Right lobe of liver (tissue), 6 donors: Measurements from ENCODE around the gene PSMD2. TPM values are rescaled to one million over a fixed set of nuclear protein-coding genes. Genes with fewer than 3 reads are reported as not detected.
A peak's percentile ranks its signal among the peaks of the same experiment; 100 is the strongest.

ENCODE experiments used
- ATAC-seq, 4 donors: fragments of 200-7000 bp; cut with Tn5 transposase; one replicate each; pipeline ENCODE4 v1.9.1; 2020; ENCODE audit warnings: mild to moderate bottlenecking in 4 of 4, moderate library complexity in 4 of 4
- DNase-seq, 3 donors: peaks; one replicate each; pipeline ENCODE4 v3.0.0-alpha.2; 2020
- H3K27ac ChIP-seq, 3 donors: fragments of 200-600 bp; one replicate each; pipeline ENCODE4 v1.8.0; 2022
- H3K27me3 ChIP-seq, 2 donors: fragments of 200-600 bp; one replicate each; pipeline ENCODE4 v1.8.0; 2022
- H3K36me3 ChIP-seq, 4 donors: fragments of 200-600 bp; sonication (generic) in 1 of 4; one replicate each; pipeline versions ENCODE4 v1.5.1 to v1.8.0; 2017 to 2022; ENCODE audit warnings: control low read depth in 1 of 4
- H3K4me1 ChIP-seq, 4 donors: fragments of 200-600 bp; sonication (generic) in 1 of 4; one replicate each; pipeline versions ENCODE4 v1.5.1 to v1.8.0; 2017 to 2022; ENCODE audit warnings: control low read depth in 1 of 4
- H3K4me3 ChIP-seq, 3 donors: fragments of 200-600 bp; one replicate each; pipeline ENCODE4 v1.8.0; 2022
- H3K9me3 ChIP-seq, 4 donors: fragments of 200-600 bp; sonication (generic) in 1 of 4; one replicate each; pipeline versions ENCODE4 v1.5.1 to v1.8.0; 2017 to 2022; ENCODE audit warnings: control low read depth in 1 of 4
- CTCF ChIP-seq, 4 donors: fragments of 200-600 bp in 3 of 4; fragments of 450-650 bp in 1 of 4; IDR thresholded peaks; one replicate each; pipeline versions ENCODE4 v1.5.1 to v1.8.0; 2016 to 2022; ENCODE audit warnings: antibody characterized with exemption in 4 of 4, mild to moderate bottlenecking in 2 of 4
- POLR2A ChIP-seq: fragments of 450-650 bp; IDR thresholded peaks from one replicate; pipeline ENCODE4 v1.6.1; 2017; ENCODE audit warnings: antibody characterized with exemption, mild to moderate bottlenecking
- WGBS: methylation state at CpG from one replicate; pipeline ENCODE4 v1.1.6; 2018; ENCODE audit warnings: low coverage, low lambda C conversion rate; ENCODE audit not compliant: insufficient coverage; ENCODE audit errors: missing lambda C conversion rate; 5-methylcytosine and 5-hydroxymethylcytosine counted together
- intact Hi-C, 2 donors: fragments of 100-400 bp; cut with DNase I; formaldehyde crosslinking; loops; one replicate each; pipeline versions ENCODE4 v1.11.2 to v1.14.1; 2022
- total RNA-seq, 6 experiments: library from RNA; depleted of rRNA in 2 of 6; stranded (reverse); fragments of >200 nt in 2 of 6; fragmentation: NEBNext Ultra II Directional in 3 of 6; extraction: Animal tissue kit (Norgen Biotek cat#: 25700) in 3 of 6; gene quantifications; one replicate each; pipeline versions ENCODE4 v1.1.0 to v1.2.4, GENCODE V29; 2016 to 2023
- donor health status: DM: no; HTN: yes; CAD: no.
- donor health status: DM: no; HTN: no; CAD: no.
- donor health status: DM: no; HTN: no; CAD: no.
- donor health status: DM: no; HTN: yes; CAD: no.
- donor health status: DM: no; HTN: yes; CAD: no.

PSMD2 gene
- total RNA-seq, 6 experiments from 2014 or later, result 85.5 to 153 (median 103) TPM

GRCh38 chr3:184314363-184314699, 15.3 kb downstream of the PSMD2 start, which contains the start of gene EIF4G1:
TSS of gene EIF4G1 (plus strand) at chr3:184314606. CDS start at chr3:184315797, 1,191 bp downstream.
- peak within 1 kb of the TSS; percentile 78 to 94 (median 84) for H3K27ac ChIP-seq
- peaks cover 0 to 30% (median 13%) of the 10 kb centered on the region in 4 donors for H3K4me1 ChIP-seq
- peaks cover 0 to 14% (median 3%) of the 10 kb centered on the region in 4 donors for H3K36me3 ChIP-seq
- DNase-seq (peak; percentile 96 to 97 (median 96)), ATAC-seq (peak; percentile 75 to 85 (median 82))
- H3K4me3 ChIP-seq, result peak within 1 kb of the TSS; percentile 93 to 98 (median 96)
- H3K9me3 ChIP-seq, result no peaks in the 10 kb centered on the region
- WGBS, result 0% methylated on average over 5 of the region's 40 CpGs
- no peaks in the 10 kb centered on the region for H3K27me3 ChIP-seq
- intact Hi-C loops, result no loop called here
- TF ChIP-seq CTCF (IDR thresholded peaks at IDR 0.05), result no peak
- TF ChIP-seq POLR2A, result peak; percentile 61

DNA sequence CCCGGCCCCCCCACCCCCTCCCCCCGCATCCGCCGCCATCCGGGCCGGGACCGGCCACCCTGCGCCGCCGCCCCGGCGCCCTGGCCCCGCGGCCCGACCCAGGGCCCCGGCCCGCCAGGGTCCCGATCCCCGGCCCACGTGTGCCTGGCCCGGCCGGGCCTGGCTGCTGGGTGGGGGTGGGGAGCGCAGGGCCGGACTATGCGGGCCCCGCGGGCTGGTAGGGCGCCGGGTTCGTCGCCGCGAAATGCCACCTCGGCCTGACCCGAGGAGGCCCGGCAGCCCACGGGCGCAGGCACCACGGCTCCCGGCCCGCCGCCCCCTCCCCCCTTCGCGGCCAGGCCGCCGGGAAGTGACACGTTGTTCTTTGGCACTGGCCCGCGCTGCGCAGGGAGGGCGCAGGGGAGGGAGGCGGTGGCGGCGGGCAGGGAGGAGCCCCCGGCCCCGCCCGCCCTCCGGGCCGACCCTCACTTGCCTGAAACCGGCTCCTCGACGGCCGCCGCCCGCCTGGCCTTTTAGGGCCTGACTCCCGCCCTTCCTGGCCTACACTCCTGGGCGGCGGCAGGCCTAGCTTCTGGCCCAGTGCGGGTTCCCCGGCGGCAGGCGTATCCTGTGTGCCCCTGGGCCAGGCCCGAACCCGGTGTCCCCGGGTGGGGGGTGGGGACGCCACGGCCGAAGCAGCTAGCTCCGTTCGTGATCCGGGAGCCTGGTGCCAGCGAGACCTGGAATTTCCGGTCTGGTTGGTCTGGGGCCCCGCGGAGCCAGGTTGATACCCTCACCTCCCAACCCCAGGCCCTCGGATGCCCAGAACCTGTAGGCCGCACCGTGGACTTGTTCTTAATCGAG, 15.9 kb downstream of the PSMD2 start:
- Histone ChIP-seq H3K27ac (peak overlapping the region; percentile 78 to 94 (median 84)), H3K4me1 (peaks cover 0 to 35% (median 15%) of the 10 kb centered on the region in 4 donors), H3K4me3 (peak overlapping the region; percentile 93 to 98 (median 96)), H3K36me3 (peaks cover 0 to 14% (median 3%) of the 10 kb centered on the region in 4 donors), H3K9me3 (no peaks in the 10 kb centered on the region), H3K27me3 (no peaks in the 10 kb centered on the region)
- peak; percentile 87 to 90 (median 88) for DNase-seq
- intact Hi-C loops, result no loop called here
- peak; percentile 66 to 83 (median 71) for ATAC-seq
- TF ChIP-seq POLR2A (peak; percentile 74), CTCF (IDR thresholded peaks at IDR 0.05) (no peak)
- WGBS, result 0% methylated on average over 4 of the region's 89 CpGs

- ATAC-seq, result peak in 2 of 4 donors; percentile 0 to 2
- Histone ChIP-seq H3K36me3 (peaks cover 0 to 18% (median 6%) of the 10 kb centered on the region in 4 donors), H3K4me3 (peak overlapping the region; percentile 93 to 98 (median 96)), H3K4me1 (peaks cover 3 to 39% (median 18%) of the 10 kb centered on the region in 4 donors), H3K27me3 (no peaks in the 10 kb centered on the region), H3K9me3 (no peaks in the 10 kb centered on the region), H3K27ac (peak overlapping the region; percentile 78 to 94 (median 84))
- TF ChIP-seq POLR2A, result no peak
- TF ChIP-seq CTCF (IDR thresholded peaks at IDR 0.05), result no peak
- intact Hi-C loops, result no loop called here
- DNase-seq, result no peak
- 2% methylated on average over 6 of the region's 6 CpGs for WGBS
Measured at GRCh38 chr3:184315543-184315867, 16.5 kb downstream of the PSMD2 start.

DNA sequence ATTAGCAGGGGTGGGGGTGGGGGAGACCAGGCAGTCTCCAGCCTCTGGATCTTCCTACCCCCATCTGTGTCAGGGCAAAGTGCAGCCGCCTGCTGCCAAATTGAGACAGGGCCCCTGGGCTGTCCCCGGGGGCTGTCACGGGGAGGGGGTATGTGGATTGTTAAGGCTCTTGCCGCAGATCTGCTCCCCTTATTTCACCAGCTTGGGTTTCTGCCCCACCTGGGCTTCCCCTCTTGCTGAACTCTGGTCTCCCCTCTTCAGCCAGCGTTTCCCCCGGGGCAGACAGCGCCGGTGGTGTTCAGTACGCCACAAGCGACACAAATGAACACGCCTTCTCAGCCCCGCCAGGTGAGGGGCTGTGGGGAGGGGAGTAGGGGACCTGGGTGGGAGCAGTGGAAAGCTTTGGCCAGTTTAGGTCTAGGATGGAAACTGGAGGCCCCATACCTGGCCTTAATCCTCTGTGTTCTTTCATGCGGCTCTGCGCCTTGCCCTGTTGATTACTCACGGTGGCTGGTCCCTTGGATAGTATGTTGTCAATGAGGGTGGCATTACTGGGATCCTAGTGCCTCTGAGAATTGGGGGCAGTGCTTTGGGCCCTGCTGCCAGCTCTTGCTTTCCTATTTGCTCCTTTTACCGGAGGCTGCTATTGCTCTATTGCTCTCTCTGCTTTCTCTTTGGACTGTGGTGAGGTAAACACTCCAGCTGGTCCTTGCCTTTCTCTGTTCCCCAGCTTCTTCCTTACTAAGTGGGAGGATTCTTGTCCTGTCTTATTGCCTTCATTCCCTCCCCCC, 17.0 kb downstream of the PSMD2 start:
- Histone ChIP-seq H3K9me3 (no peaks in the 10 kb centered on the region), H3K4me1 (peaks cover 3 to 45% (median 21%) of the 10 kb centered on the region in 4 donors), H3K27me3 (no peaks in the 10 kb centered on the region), H3K36me3 (peaks cover 0 to 23% (median 12%) of the 10 kb centered on the region in 4 donors), H3K4me3 (peak overlapping the region; percentile 93 to 98 (median 96)), H3K27ac (peak overlapping the region; percentile 78 to 94 (median 84))
- TF ChIP-seq CTCF (IDR thresholded peaks at IDR 0.05) (no peak), POLR2A (no peak)
- 25% methylated on average over 12 of the region's 16 CpGs for WGBS
- DNase-seq, result peak; percentile 56 to 78 (median 75)
- peak; percentile 19 to 42 (median 34) for ATAC-seq
- intact Hi-C loops, result no loop called here
